ENCODE data around the gene TTLL5.

The TTLL5 gene

GRCh38 chr14:75961662-75962061 lies 300.6 kb downstream of the TTLL5 start:
- TF ChIP-seq, protein P1, sequence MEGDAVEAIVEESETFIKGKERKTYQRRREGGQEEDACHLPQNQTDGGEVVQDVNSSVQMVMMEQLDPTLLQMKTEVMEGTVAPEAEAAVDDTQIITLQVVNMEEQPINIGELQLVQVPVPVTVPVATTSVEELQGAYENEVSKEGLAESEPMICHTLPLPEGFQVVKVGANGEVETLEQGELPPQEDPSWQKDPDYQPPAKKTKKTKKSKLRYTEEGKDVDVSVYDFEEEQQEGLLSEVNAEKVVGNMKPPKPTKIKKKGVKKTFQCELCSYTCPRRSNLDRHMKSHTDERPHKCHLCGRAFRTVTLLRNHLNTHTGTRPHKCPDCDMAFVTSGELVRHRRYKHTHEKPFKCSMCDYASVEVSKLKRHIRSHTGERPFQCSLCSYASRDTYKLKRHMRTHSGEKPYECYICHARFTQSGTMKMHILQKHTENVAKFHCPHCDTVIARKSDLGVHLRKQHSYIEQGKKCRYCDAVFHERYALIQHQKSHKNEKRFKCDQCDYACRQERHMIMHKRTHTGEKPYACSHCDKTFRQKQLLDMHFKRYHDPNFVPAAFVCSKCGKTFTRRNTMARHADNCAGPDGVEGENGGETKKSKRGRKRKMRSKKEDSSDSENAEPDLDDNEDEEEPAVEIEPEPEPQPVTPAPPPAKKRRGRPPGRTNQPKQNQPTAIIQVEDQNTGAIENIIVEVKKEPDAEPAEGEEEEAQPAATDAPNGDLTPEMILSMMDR (IDR thresholded peaks at IDR 0.05; ENCODE audit: low read depth, low read length, poor library complexity, severe bottlenecking) = no peak
- no peak for TF ChIP-seq EZH2phosphoT487 (IDR thresholded peaks at IDR 0.05; ENCODE audit: borderline replicate concordance, low read length)
- Histone ChIP-seq H3K27me3 (ENCODE audit: control insufficient read depth, low read length) (no peaks in the 10 kb centered on the region), H3K36me3 (ENCODE audit: control insufficient read depth, low read length) (no peaks in the 10 kb centered on the region), H4K20me1 (ENCODE audit: control insufficient read depth, insufficient read depth, low read depth, low read length) (no peaks in the 10 kb centered on the region), H3K4me3 (ENCODE audit: low read length) (no peak overlapping the region), H3K9me3 (ENCODE audit: control insufficient read depth, insufficient read depth, low read length) (no peaks in the 10 kb centered on the region), H3K4me2 (ENCODE audit: low read length) (no peak overlapping the region), H3F3A (ENCODE audit: control insufficient read depth, insufficient read depth) (no peaks in the 10 kb centered on the region), H3K9me2 (replicated peaks; ENCODE audit: control insufficient read depth, low read length) (no peaks in the 10 kb centered on the region), H3K79me2 (ENCODE audit: control insufficient read depth, low read length) (no peaks in the 10 kb centered on the region), H3K27ac (ENCODE audit: low read depth, low read length) (no peak overlapping the region), H3K4me1 (ENCODE audit: control insufficient read depth, low read length) (peaks cover 32% of the 10 kb centered on the region)

DNA sequence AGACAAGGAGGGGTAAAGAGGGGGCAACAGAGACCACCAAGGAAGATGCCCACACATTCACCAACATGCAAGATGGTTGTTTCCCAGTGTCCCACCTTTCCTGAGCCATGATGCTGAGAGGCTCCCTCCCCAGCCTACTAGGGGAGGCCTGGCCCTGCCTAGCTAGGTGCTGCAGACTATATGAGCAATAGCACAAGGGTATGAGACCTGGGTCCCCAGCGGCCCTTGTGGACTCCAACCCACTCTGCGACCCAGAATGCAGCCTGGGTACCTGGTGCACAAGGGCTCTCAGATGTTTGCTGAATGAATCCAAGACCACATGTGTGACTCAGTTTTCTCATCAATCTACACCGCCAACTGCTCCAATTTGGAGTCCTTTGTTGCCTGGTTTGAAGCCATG lies 306.8 kb downstream of the TTLL5 start:
- H4K20me1 ChIP-seq (ENCODE audit: control insufficient read depth, insufficient read depth, low read depth, low read length) = no peaks in the 10 kb centered on the region
- H3K36me3 ChIP-seq (ENCODE audit: control insufficient read depth, low read length) = no peaks in the 10 kb centered on the region
- H3K27ac ChIP-seq (ENCODE audit: low read depth, low read length) = no peak overlapping the region
- peaks cover 5% of the 10 kb centered on the region for H3K4me1 ChIP-seq (ENCODE audit: control insufficient read depth, low read length)
- H3K4me2 ChIP-seq (ENCODE audit: low read length) = no peak overlapping the region
- H3K4me3 ChIP-seq (ENCODE audit: low read length) = no peak overlapping the region
- H3K9me3 ChIP-seq (ENCODE audit: control insufficient read depth, insufficient read depth, low read length) = no peaks in the 10 kb centered on the region
- TF ChIP-seq, protein P1 (IDR thresholded peaks at IDR 0.05; ENCODE audit: low read depth, low read length, poor library complexity, severe bottlenecking) = no peak
- no peaks in the 10 kb centered on the region for H3K27me3 ChIP-seq (ENCODE audit: control insufficient read depth, low read length)
- no peaks in the 10 kb centered on the region for H3F3A ChIP-seq (ENCODE audit: control insufficient read depth, insufficient read depth)
- no peaks in the 10 kb centered on the region for H3K79me2 ChIP-seq (ENCODE audit: control insufficient read depth, low read length)
- no peaks in the 10 kb centered on the region for H3K9me2 ChIP-seq (replicated peaks; ENCODE audit: control insufficient read depth, low read length)

- Histone ChIP-seq H3K9me2 (replicated peaks; ENCODE audit: control insufficient read depth, low read length) (no peaks in the 10 kb centered on the region), H3K27ac (ENCODE audit: low read depth, low read length) (no peak overlapping the region), H4K20me1 (ENCODE audit: control insufficient read depth, insufficient read depth, low read depth, low read length) (no peaks in the 10 kb centered on the region), H3K4me2 (ENCODE audit: low read length) (no peak overlapping the region), H3K4me3 (ENCODE audit: low read length) (no peak overlapping the region), H3K9me3 (ENCODE audit: control insufficient read depth, insufficient read depth, low read length) (no peaks in the 10 kb centered on the region), H3K27me3 (ENCODE audit: control insufficient read depth, low read length) (peaks cover 3% of the 10 kb centered on the region; the same call in 1 of the 2 replicates), H3K4me1 (ENCODE audit: control insufficient read depth, low read length) (peaks cover 5% of the 10 kb centered on the region), H3F3A (ENCODE audit: control insufficient read depth, insufficient read depth) (no peaks in the 10 kb centered on the region), H3K79me2 (ENCODE audit: control insufficient read depth, low read length) (no peaks in the 10 kb centered on the region), H3K36me3 (ENCODE audit: control insufficient read depth, low read length) (no peaks in the 10 kb centered on the region)
- TF ChIP-seq EZH2phosphoT487 (IDR thresholded peaks at IDR 0.05; ENCODE audit: borderline replicate concordance, low read length) = no peak
- TF ChIP-seq, protein P1 (IDR thresholded peaks at IDR 0.05; ENCODE audit: low read depth, low read length, poor library complexity, severe bottlenecking) = no peak
Observed at GRCh38 chr14:75968456-75968855, 307.4 kb downstream of the TTLL5 start.

DNA sequence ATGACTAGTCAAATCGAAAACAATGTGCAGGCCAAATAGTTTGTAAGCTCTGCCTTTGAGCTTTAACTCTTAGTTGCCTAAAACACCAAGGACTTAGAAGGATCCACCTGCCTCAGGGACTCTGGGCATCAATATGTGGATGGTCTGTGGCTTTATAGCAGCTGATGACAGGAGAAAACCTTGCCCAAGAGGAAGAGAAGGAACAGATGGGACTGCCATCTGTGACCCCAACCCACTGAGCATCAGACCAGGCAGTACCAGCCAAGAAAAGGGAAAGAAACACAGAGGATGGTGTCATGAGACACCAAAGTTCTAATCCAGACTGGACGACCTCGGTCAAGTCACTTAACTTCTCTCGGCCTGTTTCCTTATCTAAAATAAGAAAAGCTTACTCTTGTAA lies 308.1 kb downstream of the TTLL5 start:
- H3K9me3 ChIP-seq (ENCODE audit: control insufficient read depth, insufficient read depth, low read length) = no peaks in the 10 kb centered on the region
- no peak overlapping the region for H3K4me3 ChIP-seq (ENCODE audit: low read length)
- no peaks in the 10 kb centered on the region for H3K9me2 ChIP-seq (replicated peaks; ENCODE audit: control insufficient read depth, low read length)
- H3K36me3 ChIP-seq (ENCODE audit: control insufficient read depth, low read length) = no peaks in the 10 kb centered on the region
- H3K79me2 ChIP-seq (ENCODE audit: control insufficient read depth, low read length) = no peaks in the 10 kb centered on the region
- no peak overlapping the region for H3K4me2 ChIP-seq (ENCODE audit: low read length)
- H3K27ac ChIP-seq (ENCODE audit: low read depth, low read length) = no peak overlapping the region
- H3K4me1 ChIP-seq (ENCODE audit: control insufficient read depth, low read length) = peaks cover 5% of the 10 kb centered on the region
- no peak for TF ChIP-seq EZH2phosphoT487 (IDR thresholded peaks at IDR 0.05; ENCODE audit: borderline replicate concordance, low read length)
- no peaks in the 10 kb centered on the region for H4K20me1 ChIP-seq (ENCODE audit: control insufficient read depth, insufficient read depth, low read depth, low read length)
- H3F3A ChIP-seq (ENCODE audit: control insufficient read depth, insufficient read depth) = no peaks in the 10 kb centered on the region
- peaks cover 3% of the 10 kb centered on the region; the same call in 1 of the 2 replicates for H3K27me3 ChIP-seq (ENCODE audit: control insufficient read depth, low read length)

All from DOHH2 (cell line).